Progenitor cell of endocrine pancreas (in vitro differentiated cells): ENCODE data around the gene GMPS. TPM values are rescaled to one million over a fixed set of nuclear protein-coding genes. Genes with fewer than 3 reads are reported as not detected.

ENCODE experiments used
- DNase-seq: peaks from one replicate; pipeline ENCODE4 v3.0.0; 2021; ENCODE audit warnings: low spot score; ENCODE audit not compliant: unreplicated experiment
- H3K27ac Mint-ChIP-seq: 2 replicates; pipeline ENCODE4 v1.8.0; 2021; ENCODE audit warnings: mild to moderate bottlenecking, moderate library complexity, mixed read lengths
- H3K27me3 Mint-ChIP-seq: 2 replicates; pipeline ENCODE4 v1.8.0; 2021; ENCODE audit warnings: mixed read lengths
- H3K36me3 Mint-ChIP-seq: 2 replicates; pipeline ENCODE4 v1.8.0; 2022; ENCODE audit warnings: mixed read lengths; ENCODE audit not compliant: insufficient read depth
- H3K4me1 Mint-ChIP-seq: 2 replicates; pipeline ENCODE4 v1.8.0; 2021; ENCODE audit warnings: low read depth, mixed read lengths
- H3K4me3 Mint-ChIP-seq: 2 replicates; pipeline ENCODE4 v1.8.0; 2021; ENCODE audit warnings: low read depth, mild to moderate bottlenecking, moderate library complexity, mixed read lengths
- H3K9me3 Mint-ChIP-seq: 2 replicates; pipeline ENCODE4 v1.8.0; 2021; ENCODE audit warnings: low read depth, mixed read lengths
- CTCF ChIP-seq: fragments of 200-600 bp; sonication (generic); IDR thresholded peaks from one replicate; pipeline ENCODE4 v1.5.0; 2021; ENCODE audit warnings: antibody characterized with exemption, mild to moderate bottlenecking; ENCODE audit not compliant: unreplicated experiment
- total RNA-seq: library from RNA; stranded (reverse); gene quantifications from 2 replicates; pipeline ENCODE4 v1.2.1, GENCODE V29; 2021

GMPS gene
- total RNA-seq, 1 donor from 2014 or later, result 76.0 TPM

DNA sequence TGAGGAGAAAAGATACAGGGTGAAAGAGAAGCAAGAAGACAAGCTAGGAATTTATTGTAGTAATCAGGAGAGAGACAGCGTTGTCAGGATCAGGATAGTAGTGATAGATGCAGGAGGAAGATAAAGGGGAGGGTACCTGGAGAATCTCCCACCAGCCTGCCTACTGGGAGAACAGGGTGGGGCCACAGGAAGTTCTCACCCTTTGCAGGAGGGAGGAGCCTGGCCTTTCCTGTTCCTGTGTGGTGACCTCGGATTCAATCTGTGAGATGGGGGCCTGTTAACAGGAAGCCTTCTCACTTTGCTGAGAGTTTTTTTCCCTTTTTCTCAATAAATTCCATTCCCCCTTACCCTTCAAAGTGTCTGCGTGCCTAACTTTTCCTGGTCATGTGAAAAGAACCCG is 37.6 kb downstream of the GMPS start:
- H3K36me3 Mint-ChIP-seq, result peaks cover 21% of the 10 kb centered on the region

GRCh38 chr3:155908605-155909004 is 38.2 kb downstream of the GMPS start:
- no peak for TF ChIP-seq CTCF
- Mint-ChIP-seq H3K4me3 (no peak overlapping the region), H3K9me3 (no peaks in the 10 kb centered on the region), H3K27ac (no peak overlapping the region), H3K36me3 (peaks cover 22% of the 10 kb centered on the region), H3K27me3 (no peaks in the 10 kb centered on the region), H3K4me1 (no peaks in the 10 kb centered on the region)
- DNase-seq, result no peak

More for the DNA sequence above, 37.6 kb downstream of the GMPS start:
- TF ChIP-seq CTCF, result no peak
- no peaks in the 10 kb centered on the region for H3K9me3 Mint-ChIP-seq
- no peaks in the 10 kb centered on the region for H3K27me3 Mint-ChIP-seq
- no peaks in the 10 kb centered on the region for H3K4me1 Mint-ChIP-seq
- DNase-seq, result no peak
- H3K27ac Mint-ChIP-seq, result no peak overlapping the region
- no peak overlapping the region for H3K4me3 Mint-ChIP-seq

DNA sequence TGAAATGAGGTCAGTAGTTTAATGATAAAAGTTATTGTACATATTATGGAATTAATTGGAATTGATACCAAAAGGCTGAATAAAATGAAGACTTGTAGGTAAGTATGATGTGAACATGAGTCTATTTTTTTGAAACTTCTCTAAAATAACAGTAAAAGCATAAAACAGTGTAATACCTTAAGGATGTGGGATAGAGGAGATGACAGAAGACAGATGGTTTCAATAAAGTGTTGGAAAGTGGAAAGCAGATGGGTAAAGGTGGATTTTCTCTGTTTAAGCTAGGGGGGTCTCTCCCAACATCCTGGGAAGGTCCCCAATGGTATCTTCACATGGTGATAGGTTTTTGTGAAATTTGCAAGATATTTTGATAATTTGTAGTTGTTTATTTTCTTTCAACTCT is 41.6 kb downstream of the GMPS start:
- Mint-ChIP-seq H3K36me3 (peaks cover 38% of the 10 kb centered on the region), H3K9me3 (no peaks in the 10 kb centered on the region), H3K4me1 (no peaks in the 10 kb centered on the region), H3K4me3 (no peak overlapping the region), H3K27me3 (no peaks in the 10 kb centered on the region), H3K27ac (no peak overlapping the region)
- no peak for DNase-seq
- TF ChIP-seq CTCF, result no peak

DNA sequence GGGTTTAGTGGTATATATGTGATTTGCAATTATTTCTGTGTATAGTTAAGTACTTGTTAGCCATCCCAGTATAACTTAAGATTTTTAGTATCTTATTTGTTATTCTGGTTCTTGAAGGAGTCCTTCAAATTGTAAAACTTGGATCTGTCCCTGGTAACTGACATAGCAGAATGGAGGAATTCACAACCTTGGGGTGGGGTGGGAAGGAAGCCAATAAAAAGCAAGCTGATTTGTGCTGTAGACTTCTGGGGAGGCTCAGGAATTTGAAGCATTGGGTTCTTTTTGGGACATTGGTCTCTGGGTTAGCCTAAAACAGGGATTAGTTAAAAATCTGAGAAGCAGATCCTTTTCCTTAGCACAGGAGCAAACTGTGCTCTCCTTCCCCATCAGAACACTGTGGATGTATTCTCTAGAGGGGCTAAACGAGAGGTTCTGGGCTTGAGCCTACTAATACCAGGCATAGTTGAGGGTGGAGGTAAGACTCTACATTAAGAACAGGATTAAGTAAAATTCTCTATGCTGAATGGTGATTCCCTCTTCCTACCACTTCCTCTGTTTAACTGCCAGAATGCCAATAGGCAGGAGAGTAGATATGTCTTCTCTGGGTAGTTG is 42.2 kb downstream of the GMPS start:
- Mint-ChIP-seq H3K27ac (no peak overlapping the region), H3K9me3 (no peaks in the 10 kb centered on the region), H3K36me3 (peaks cover 42% of the 10 kb centered on the region), H3K4me1 (no peaks in the 10 kb centered on the region), H3K4me3 (no peak overlapping the region), H3K27me3 (no peaks in the 10 kb centered on the region)
- DNase-seq, result no peak
- TF ChIP-seq CTCF, result no peak

DNA sequence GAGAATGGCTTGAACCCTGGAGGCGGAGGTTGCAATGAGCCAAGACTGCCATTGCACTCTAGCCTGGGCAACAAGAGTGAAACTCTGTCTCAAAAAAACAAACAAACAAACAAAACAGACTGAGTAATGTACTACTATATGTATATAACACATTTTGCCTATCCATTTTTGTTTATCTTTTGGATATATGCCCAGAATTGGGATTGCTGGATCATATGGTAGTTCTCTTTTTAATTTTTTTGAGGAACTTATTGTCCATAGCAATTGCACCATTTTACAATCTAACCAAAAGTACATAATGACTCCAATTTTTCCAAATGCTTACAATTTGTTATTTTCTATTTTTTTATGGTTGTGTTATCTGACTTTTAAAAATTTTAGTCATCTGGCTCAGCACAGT is 47.3 kb downstream of the GMPS start:
- DNase-seq, result no peak
- Mint-ChIP-seq H3K9me3 (no peaks in the 10 kb centered on the region), H3K36me3 (peaks cover 30% of the 10 kb centered on the region), H3K27ac (no peak overlapping the region), H3K4me3 (no peak overlapping the region), H3K27me3 (no peaks in the 10 kb centered on the region), H3K4me1 (no peaks in the 10 kb centered on the region)
- no peak for TF ChIP-seq CTCF
